Measurements from ENCODE around the gene KIF6. TPM values are rescaled to one million over a fixed set of nuclear protein-coding genes. Genes with fewer than 3 reads are reported as not detected.

KIF6 gene
- total RNA-seq, 1 donor from 2014 or later, result 1.5 TPM

GRCh38 chr6:39335780-39336545 lies 389.2 kb downstream of the KIF6 start:
- Mint-ChIP-seq H3K27me3 (ENCODE audit: low read depth) (peaks cover 4% of the 10 kb centered on the region), H3K36me3 (ENCODE audit: low read depth) (no peaks in the 10 kb centered on the region)
- DNase-seq (ENCODE audit: low read depth, low spot score), result no peak

GRCh38 chr6:39333644-39334438 lies 391.4 kb downstream of the KIF6 start:
- DNase-seq (ENCODE audit: low read depth, low spot score), result no peak
- H3K9me3 Mint-ChIP-seq, result no peaks in the 10 kb centered on the region
- H3K4me1 Mint-ChIP-seq, result peaks cover 12% of the 10 kb centered on the region
- H3K36me3 Mint-ChIP-seq (ENCODE audit: low read depth), result no peaks in the 10 kb centered on the region
- peaks cover 8% of the 10 kb centered on the region for H3K27me3 Mint-ChIP-seq (ENCODE audit: low read depth)
- no peak overlapping the region for H3K27ac Mint-ChIP-seq (ENCODE audit: unreplicated experiment)
- no peak for TF ChIP-seq CTCF (conservative IDR thresholded peaks at IDR 0.05)
- H3K4me3 Mint-ChIP-seq, result no peak overlapping the region

More at GRCh38 chr6:39335780-39336545, 389.2 kb downstream of the KIF6 start:
- Mint-ChIP-seq H3K9me3 (no peaks in the 10 kb centered on the region), H3K27ac (ENCODE audit: unreplicated experiment) (peak overlapping the region; percentile 35), H3K4me3 (no peak overlapping the region), H3K4me1 (peaks cover 19% of the 10 kb centered on the region)
- TF ChIP-seq CTCF (conservative IDR thresholded peaks at IDR 0.05), result no peak

- no peak for DNase-seq (ENCODE audit: low read depth, low spot score)
- H3K27ac Mint-ChIP-seq (ENCODE audit: unreplicated experiment), result no peak overlapping the region
- H3K4me3 Mint-ChIP-seq, result no peak overlapping the region
- H3K4me1 Mint-ChIP-seq, result peaks cover 4% of the 10 kb centered on the region
- H3K27me3 Mint-ChIP-seq (ENCODE audit: low read depth), result peaks cover 12% of the 10 kb centered on the region
- H3K36me3 Mint-ChIP-seq (ENCODE audit: low read depth), result no peaks in the 10 kb centered on the region
- no peak for TF ChIP-seq CTCF (conservative IDR thresholded peaks at IDR 0.05)
- no peaks in the 10 kb centered on the region for H3K9me3 Mint-ChIP-seq
Measured at GRCh38 chr6:39330476-39330875, 394.7 kb downstream of the KIF6 start.

GRCh38 chr6:39330057-39330456 lies 395.2 kb downstream of the KIF6 start:
- H3K4me3 Mint-ChIP-seq, result no peak overlapping the region
- H3K27ac Mint-ChIP-seq (ENCODE audit: unreplicated experiment), result no peak overlapping the region
- no peak for TF ChIP-seq CTCF (conservative IDR thresholded peaks at IDR 0.05)
- no peaks in the 10 kb centered on the region for H3K9me3 Mint-ChIP-seq
- peaks cover 4% of the 10 kb centered on the region for H3K4me1 Mint-ChIP-seq
- no peaks in the 10 kb centered on the region for H3K36me3 Mint-ChIP-seq (ENCODE audit: low read depth)
- no peak for DNase-seq (ENCODE audit: low read depth, low spot score)
- H3K27me3 Mint-ChIP-seq (ENCODE audit: low read depth), result peaks cover 15% of the 10 kb centered on the region

- Mint-ChIP-seq H3K36me3 (ENCODE audit: low read depth) (no peaks in the 10 kb centered on the region), H3K9me3 (no peaks in the 10 kb centered on the region), H3K27me3 (ENCODE audit: low read depth) (peaks cover 18% of the 10 kb centered on the region), H3K4me1 (peaks cover 4% of the 10 kb centered on the region), H3K27ac (ENCODE audit: unreplicated experiment) (no peak overlapping the region), H3K4me3 (no peak overlapping the region)
- no peak for TF ChIP-seq CTCF (conservative IDR thresholded peaks at IDR 0.05)
- DNase-seq (ENCODE audit: low read depth, low spot score), result no peak
Measured at GRCh38 chr6:39328066-39328465, 397.1 kb downstream of the KIF6 start.
